Measurements from ENCODE around the gene GPR17. TPM values are rescaled to one million over a fixed set of nuclear protein-coding genes. Genes with fewer than 3 reads are reported as not detected.

Gene GPR17
- total and polyA plus RNA-seq, 5 experiments from 2014 or later = not detected

DNA sequence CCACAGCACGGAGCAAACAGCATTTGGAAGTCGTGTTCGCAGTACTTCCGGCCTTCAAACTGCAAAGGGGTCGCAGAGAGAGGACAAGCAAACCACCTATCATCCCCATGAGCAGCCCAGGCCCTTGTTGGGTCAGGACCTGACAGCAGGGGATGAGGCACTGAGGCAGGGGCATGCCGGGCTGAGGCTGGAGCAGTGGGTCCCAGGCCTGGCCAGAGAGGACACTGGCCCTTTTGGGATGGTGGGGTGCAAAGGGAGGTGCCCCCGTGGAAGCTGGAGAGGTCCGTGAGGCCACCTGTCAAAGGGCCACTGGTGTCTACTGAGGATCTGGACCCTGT is 8.9 kb downstream of the GPR17 start:
- no peak overlapping the region for H3K27ac Mint-ChIP-seq
- H3K27me3 Mint-ChIP-seq = peaks cover 0 to 8% (median 0%) of the 10 kb centered on the region in 5 donors
- DNase-seq = peak in 1 of 10 donors; percentile 45
- peaks cover under 1 to 14% (median 1%) of the 10 kb centered on the region in 4 donors for H3K4me1 Mint-ChIP-seq
- H3K9me3 Mint-ChIP-seq = no peaks in the 10 kb centered on the region
- ATAC-seq = no peak
- POLR2A ChIA-PET = no interaction called here
- no peak overlapping the region for H3K4me3 Mint-ChIP-seq
- H3K36me3 Mint-ChIP-seq = peaks cover 0 to 2% (median 0%) of the 10 kb centered on the region in 3 donors

GRCh38 chr2:127655209-127656073 is 9.5 kb downstream of the GPR17 start:
- Mint-ChIP-seq H3K27ac (no peak overlapping the region), H3K9me3 (no peaks in the 10 kb centered on the region), H3K4me3 (no peak overlapping the region)

DNA sequence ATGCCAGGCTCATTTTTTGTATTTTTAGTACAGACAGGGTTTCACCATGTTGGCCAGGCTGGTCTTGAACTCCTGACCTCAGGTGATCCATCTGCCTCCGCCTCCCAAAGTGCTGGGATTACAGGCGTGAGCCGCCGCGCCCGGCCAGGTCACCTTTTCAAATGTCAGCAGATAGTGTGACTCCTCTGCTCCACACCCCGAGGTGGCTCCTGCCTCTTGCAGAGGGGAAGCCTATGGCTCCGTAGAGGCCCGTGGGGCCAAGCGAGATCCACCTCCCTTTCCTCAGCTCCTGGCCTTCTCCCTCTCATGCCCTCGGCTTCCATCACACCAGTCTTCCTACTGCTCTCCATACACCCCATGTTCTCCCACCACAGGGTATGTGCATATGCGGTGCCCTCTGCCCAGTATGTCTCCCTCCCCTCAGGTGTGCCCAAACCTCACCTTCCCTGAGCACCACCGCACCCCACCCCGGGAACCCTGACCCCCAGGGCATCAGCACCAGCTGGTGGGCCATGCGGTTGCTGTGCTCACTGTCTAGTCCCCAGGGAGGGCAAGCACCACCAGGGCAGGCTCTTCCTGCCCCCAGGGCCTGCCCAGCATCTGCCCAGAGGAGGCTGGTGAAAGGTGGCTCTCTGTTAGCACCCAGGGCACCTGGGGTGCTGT is 10.7 kb downstream of the GPR17 start:
- Mint-ChIP-seq H3K4me3 (no peak overlapping the region), H3K27ac (no peak overlapping the region), H3K36me3 (peaks cover 0 to 2% (median 0%) of the 10 kb centered on the region in 3 donors), H3K27me3 (peaks cover 0 to 23% (median 13%) of the 10 kb centered on the region in 5 donors), H3K9me3 (no peaks in the 10 kb centered on the region), H3K4me1 (peaks cover 0 to 12% (median under 1%) of the 10 kb centered on the region in 4 donors)
- peak in 1 of 10 donors; percentile 50 for DNase-seq
- no peak for ATAC-seq
- POLR2A ChIA-PET = no interaction called here

More at GRCh38 chr2:127655209-127656073, 9.5 kb downstream of the GPR17 start:
- H3K27me3 Mint-ChIP-seq = peaks cover 0 to 10% (median 2%) of the 10 kb centered on the region in 5 donors
- peaks cover 0 to 2% (median 0%) of the 10 kb centered on the region in 3 donors for H3K36me3 Mint-ChIP-seq
- ATAC-seq (no peak), DNase-seq (peak in 1 of 10 donors; percentile 45)
- POLR2A ChIA-PET = no interaction called here
- peaks cover 0 to 12% (median under 1%) of the 10 kb centered on the region in 4 donors for H3K4me1 Mint-ChIP-seq

GRCh38 chr2:127657232-127657595 is 11.3 kb downstream of the GPR17 start:
- H3K27ac Mint-ChIP-seq = no peak overlapping the region
- peaks cover 0 to 2% (median 0%) of the 10 kb centered on the region in 3 donors for H3K36me3 Mint-ChIP-seq
- no peaks in the 10 kb centered on the region for H3K9me3 Mint-ChIP-seq
- no peak for DNase-seq
- no peak for ATAC-seq
- POLR2A ChIA-PET = no interaction called here
- H3K4me3 Mint-ChIP-seq = no peak overlapping the region
- H3K4me1 Mint-ChIP-seq = peaks cover 0 to 8% (median under 1%) of the 10 kb centered on the region in 4 donors
- peaks cover 1 to 28% (median 17%) of the 10 kb centered on the region in 5 donors for H3K27me3 Mint-ChIP-seq

- Mint-ChIP-seq H3K4me3 (no peak overlapping the region), H3K4me1 (no peaks in the 10 kb centered on the region), H3K27ac (peak overlapping the region in 1 of 10 donors; percentile 68), H3K27me3 (peaks cover 6 to 35% (median 20%) of the 10 kb centered on the region in 5 donors), H3K9me3 (no peaks in the 10 kb centered on the region), H3K36me3 (peaks cover 0 to 2% (median 0%) of the 10 kb centered on the region in 3 donors)
- POLR2A ChIA-PET = no interaction called here
- no peak for DNase-seq
- ATAC-seq = no peak
These were observed 12.2 kb downstream of the GPR17 start for GRCh38 chr2:127658146-127658545.

DNA sequence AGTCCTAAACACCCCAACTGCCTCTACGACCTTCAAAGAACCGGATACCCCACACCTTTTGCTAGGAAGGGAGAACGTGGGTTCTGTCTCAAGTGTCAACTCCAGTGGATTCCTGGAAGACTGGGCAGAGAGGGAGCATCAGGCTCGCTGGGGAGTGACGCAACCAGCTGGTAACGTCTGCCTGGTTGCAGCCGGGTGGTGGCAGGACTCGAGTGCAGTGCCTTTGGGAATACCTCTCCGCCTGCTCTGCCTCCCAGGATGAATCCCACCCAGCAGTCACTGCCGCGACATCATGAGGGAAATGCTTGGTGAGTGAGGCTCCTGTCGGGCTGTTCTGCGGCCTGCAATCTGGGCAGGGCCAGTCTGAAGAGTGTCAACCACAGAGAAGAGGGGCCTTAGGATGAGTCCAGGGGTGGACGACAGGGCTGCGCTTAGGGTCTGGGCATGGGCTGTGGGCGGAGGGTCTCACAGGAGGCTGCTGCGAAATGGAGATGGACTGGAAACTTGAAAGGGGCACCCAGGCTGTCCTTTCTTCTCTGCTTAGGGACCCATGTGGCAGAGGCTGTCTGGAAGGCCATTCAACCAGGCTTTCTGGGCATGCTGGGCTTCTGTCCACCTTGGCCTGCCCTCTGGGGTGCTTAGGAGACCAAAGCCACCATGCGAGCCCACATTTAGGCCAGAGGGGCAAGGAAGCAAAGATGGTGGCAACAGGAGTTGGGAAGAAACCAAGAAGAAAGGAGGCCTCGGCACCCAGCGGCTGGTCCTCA is 12.9 kb downstream of the GPR17 start:
- ATAC-seq = no peak
- DNase-seq = peak in 1 of 10 donors; percentile 50
- Mint-ChIP-seq H3K36me3 (peaks cover 0 to 4% (median 0%) of the 10 kb centered on the region in 3 donors), H3K27ac (no peak overlapping the region), H3K4me1 (peaks cover 0 to 6% (median 3%) of the 10 kb centered on the region in 4 donors), H3K9me3 (no peaks in the 10 kb centered on the region), H3K27me3 (peaks cover 12 to 42% (median 27%) of the 10 kb centered on the region in 5 donors), H3K4me3 (no peak overlapping the region)
- POLR2A ChIA-PET = no interaction called here

- Mint-ChIP-seq H3K27me3 (peaks cover 12 to 46% (median 28%) of the 10 kb centered on the region in 5 donors), H3K4me3 (no peak overlapping the region), H3K27ac (no peak overlapping the region), H3K36me3 (peaks cover 0 to 3% (median 0%) of the 10 kb centered on the region in 3 donors), H3K4me1 (peaks cover 0 to 7% (median 3%) of the 10 kb centered on the region in 4 donors), H3K9me3 (no peaks in the 10 kb centered on the region)
- ATAC-seq (no peak), DNase-seq (peak in 1 of 10 donors; percentile 38)
- POLR2A ChIA-PET = no interaction called here
These were observed 13.7 kb downstream of the GPR17 start for GRCh38 chr2:127659408-127660290.

DNA sequence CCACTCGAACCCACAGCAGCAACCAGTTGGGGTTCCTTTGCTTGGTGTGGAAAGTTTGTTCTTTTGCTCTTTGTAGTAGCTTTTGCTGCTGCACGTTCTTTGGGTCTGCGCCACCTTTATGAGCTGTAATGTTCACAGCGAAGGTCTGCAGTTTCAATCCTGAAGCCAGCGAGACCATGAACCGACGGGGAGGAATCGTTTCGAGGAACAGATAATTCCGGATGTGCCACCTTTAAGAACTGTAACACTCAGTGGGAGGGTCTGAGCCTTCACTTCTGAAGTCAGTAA is 14.3 kb downstream of the GPR17 start:
- Mint-ChIP-seq H3K9me3 (no peaks in the 10 kb centered on the region), H3K36me3 (peaks cover 0 to 3% (median 0%) of the 10 kb centered on the region in 3 donors), H3K27ac (no peak overlapping the region), H3K4me3 (no peak overlapping the region), H3K4me1 (peaks cover 0 to 7% (median 3%) of the 10 kb centered on the region in 4 donors), H3K27me3 (peaks cover 17 to 52% (median 34%) of the 10 kb centered on the region in 5 donors)
- ATAC-seq = no peak
- DNase-seq = no peak
- POLR2A ChIA-PET = no interaction called here

- H3K27ac Mint-ChIP-seq = no peak overlapping the region
- H3K4me1 Mint-ChIP-seq = peaks cover 0 to 7% (median 3%) of the 10 kb centered on the region in 4 donors
- H3K4me3 Mint-ChIP-seq = no peak overlapping the region
- no peaks in the 10 kb centered on the region for H3K9me3 Mint-ChIP-seq
- ATAC-seq (no peak), DNase-seq (no peak)
- peaks cover 19 to 61% (median 39%) of the 10 kb centered on the region in 5 donors for H3K27me3 Mint-ChIP-seq
- peaks cover 0 to 3% (median 0%) of the 10 kb centered on the region in 3 donors for H3K36me3 Mint-ChIP-seq
- POLR2A ChIA-PET = no interaction called here
These were observed 15.2 kb downstream of the GPR17 start for GRCh38 chr2:127661072-127661649.

DNA sequence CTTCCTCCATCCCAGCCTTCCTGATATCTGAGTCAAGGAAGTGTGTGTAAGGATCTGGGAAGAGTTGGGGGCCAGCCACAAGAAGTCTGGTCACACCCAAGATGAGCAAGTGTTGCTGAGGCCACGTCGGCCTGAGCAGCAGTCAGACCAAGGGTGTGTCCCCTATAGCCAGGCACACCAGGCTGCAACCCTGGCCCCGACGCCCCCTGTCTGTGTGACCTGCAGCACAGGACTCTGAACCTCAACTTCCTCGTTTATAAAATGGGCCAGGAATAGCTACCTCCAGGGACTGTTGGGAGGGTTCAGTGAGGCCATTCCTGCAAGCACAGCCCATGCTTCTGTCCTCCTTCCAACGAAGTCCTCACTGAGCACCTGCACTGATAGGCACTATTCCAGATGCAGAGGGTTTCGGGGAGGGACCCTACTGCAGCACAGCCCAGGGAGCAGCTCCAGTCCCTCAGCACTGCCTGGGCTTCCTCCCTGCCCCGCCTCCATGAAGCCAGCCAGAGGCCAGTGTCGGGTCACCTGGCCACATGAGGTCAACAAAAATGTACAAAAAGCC is 16.1 kb downstream of the GPR17 start:
- ATAC-seq (no peak), DNase-seq (peak in 1 of 10 donors; percentile 49)
- Mint-ChIP-seq H3K27ac (no peak overlapping the region), H3K27me3 (peaks cover 23 to 68% (median 45%) of the 10 kb centered on the region in 5 donors), H3K9me3 (no peaks in the 10 kb centered on the region), H3K36me3 (peaks cover 0 to 3% (median 0%) of the 10 kb centered on the region in 3 donors), H3K4me3 (no peak overlapping the region), H3K4me1 (peaks cover 0 to 7% (median 3%) of the 10 kb centered on the region in 4 donors)
- POLR2A ChIA-PET = no interaction called here

DNA sequence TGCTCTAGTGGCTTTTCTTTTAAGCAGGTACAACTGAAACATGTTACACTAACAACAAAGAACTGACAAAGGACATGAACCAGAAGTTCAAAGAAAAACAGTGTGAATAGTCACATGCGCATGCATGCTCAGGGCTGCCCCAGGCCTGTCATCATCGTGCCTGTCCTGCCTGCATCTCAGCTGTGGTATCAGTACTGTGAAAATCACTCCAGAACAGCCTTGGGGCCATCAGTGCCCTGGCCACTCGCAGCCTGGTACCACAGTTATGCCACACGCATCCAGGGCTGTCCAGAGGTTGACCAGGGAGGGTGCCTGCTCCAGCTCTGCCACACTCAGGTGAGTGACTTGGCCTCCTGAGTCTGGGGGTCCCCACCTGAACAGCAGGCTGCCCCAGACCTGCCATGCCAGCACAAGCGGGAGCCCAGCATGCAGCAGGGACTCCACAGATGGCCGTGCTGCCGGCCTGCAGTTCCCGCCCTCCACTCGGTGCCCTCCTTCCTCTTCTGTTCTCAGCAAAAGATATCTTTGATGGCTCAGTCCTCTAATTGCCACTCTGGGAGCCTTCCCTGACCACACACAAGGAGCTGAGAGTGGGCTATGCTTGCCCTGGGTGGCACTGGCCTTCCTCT is 17.1 kb downstream of the GPR17 start:
- Mint-ChIP-seq H3K4me3 (no peak overlapping the region), H3K27me3 (peaks cover 23 to 68% (median 45%) of the 10 kb centered on the region in 5 donors), H3K4me1 (peaks cover 0 to 7% (median 3%) of the 10 kb centered on the region in 4 donors), H3K27ac (no peak overlapping the region), H3K36me3 (peaks cover 0 to 3% (median 0%) of the 10 kb centered on the region in 3 donors), H3K9me3 (no peaks in the 10 kb centered on the region)
- POLR2A ChIA-PET = no interaction called here
- DNase-seq (peak in 1 of 10 donors; percentile 56), ATAC-seq (no peak)
